ENCODE measurements around the gene KLF4.
A peak's percentile ranks its signal among the peaks of the same experiment; 100 is the strongest.

The KLF4 gene

DNA sequence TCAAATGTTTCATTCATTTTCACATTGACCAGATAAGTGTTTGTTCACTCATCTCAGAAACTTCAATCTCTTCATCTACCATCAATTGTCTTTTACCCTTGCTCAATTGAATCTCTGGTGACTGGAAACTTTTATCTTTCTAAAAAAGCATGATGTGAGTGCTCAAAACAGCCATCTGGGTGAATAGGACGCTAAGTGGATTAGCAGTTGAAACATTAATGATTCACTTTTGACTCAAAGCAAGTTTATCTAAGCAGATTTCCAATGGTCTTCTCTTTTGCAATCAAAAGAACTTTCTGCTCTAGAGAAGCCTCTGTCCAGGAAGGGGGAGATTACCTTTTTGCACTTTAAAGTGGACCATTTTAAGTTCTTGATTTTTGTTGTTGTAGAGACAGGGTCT is 22.2 kb downstream of the KLF4 start:
- no peak for TF ChIP-seq CTCF (IDR thresholded peaks at IDR 0.05; ENCODE audit: low read depth, low read length)

DNA sequence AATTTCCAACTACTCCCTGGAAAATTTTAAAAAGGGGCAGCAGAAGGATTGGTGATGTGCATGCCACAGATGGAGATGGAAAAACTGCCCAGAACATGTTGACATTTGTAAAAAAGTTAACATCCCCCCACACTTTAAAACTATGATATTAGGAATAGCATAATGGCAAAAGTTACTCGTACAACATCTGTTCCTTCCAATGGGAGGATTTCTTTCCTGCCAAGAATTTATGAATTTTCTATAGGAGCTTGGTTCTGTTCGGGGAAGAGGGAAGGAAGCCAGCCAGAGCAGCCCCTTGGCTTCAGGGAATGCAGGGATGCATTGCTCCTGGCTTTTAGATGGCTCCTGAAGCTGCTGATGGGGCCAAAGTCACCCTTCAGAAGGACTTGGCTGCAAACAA is 22.7 kb downstream of the KLF4 start:
- H3K4me3 ChIP-seq (ENCODE audit: low read depth, low read length): no peak overlapping the region
- H3K27me3 ChIP-seq: peaks cover 17% of the 10 kb centered on the region
- TF ChIP-seq CTCF (IDR thresholded peaks at IDR 0.05; ENCODE audit: low read depth, low read length): no peak
- H3K9me3 ChIP-seq: no peaks in the 10 kb centered on the region
- H3K4me1 ChIP-seq: no peaks in the 10 kb centered on the region
- no peaks in the 10 kb centered on the region for H3K36me3 ChIP-seq
- DNase-seq: no peak

More for the DNA sequence above, 22.2 kb downstream of the KLF4 start:
- Histone ChIP-seq H3K4me3 (ENCODE audit: low read depth, low read length) (no peak overlapping the region), H3K36me3 (no peaks in the 10 kb centered on the region), H3K27me3 (peaks cover 17% of the 10 kb centered on the region), H3K4me1 (no peaks in the 10 kb centered on the region), H3K9me3 (no peaks in the 10 kb centered on the region)
- DNase-seq: no peak

- Histone ChIP-seq H3K4me1 (no peaks in the 10 kb centered on the region), H3K36me3 (no peaks in the 10 kb centered on the region), H3K27me3 (peaks cover 17% of the 10 kb centered on the region), H3K4me3 (ENCODE audit: low read depth, low read length) (0 out of 2 replicates have a peak overlapping the region, but pooled peaks have one; percentile 15), H3K9me3 (no peaks in the 10 kb centered on the region)
- peak; percentile 63 for TF ChIP-seq CTCF (IDR thresholded peaks at IDR 0.05; ENCODE audit: low read depth, low read length)
- peak; percentile 65 for DNase-seq
Observed at GRCh38 chr9:107465467-107466451, 23.8 kb downstream of the KLF4 start.

DNA sequence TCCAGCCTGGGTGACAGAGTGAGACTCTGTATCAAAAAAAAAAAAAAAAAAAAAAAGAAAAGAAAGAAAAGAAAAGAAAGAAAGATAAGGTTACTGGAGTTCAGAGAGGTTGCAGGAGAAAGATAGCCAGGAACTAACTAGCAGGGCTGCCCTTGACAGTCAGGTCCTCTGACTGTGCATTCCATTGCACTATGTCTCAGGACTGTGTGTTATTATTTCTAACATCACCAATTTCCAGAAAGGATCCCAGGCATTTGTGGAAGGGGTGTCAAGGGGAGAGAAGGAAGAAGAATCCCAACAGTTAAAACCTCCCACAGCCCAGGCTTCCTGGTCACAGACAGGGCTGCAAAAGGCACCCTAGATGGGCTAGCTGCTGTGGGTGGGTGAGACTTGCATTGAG is 25.1 kb downstream of the KLF4 start:
- H3K4me1 ChIP-seq: no peaks in the 10 kb centered on the region
- TF ChIP-seq CTCF (IDR thresholded peaks at IDR 0.05; ENCODE audit: low read depth, low read length): no peak
- no peak for DNase-seq

DNA sequence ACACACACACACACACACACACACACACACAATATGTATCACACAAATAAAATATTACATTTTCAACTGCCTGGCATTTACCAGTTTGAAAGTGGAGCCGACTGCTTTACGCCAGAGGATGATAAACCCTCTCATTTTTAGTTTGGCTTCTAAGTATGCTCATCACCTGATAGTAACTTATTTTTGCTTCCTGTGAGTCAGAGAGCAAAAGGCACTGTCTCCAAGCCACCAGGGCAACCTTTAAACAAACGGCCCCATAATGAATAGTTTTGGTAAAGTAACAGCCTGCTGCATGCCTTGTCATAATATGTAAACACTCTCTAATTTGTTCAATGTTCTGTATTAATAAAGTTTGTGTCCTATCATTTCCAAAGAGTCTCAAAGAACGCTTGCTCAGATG is 26.9 kb downstream of the KLF4 start:
- Histone ChIP-seq H3K9me3 (no peaks in the 10 kb centered on the region), H3K27me3 (peaks cover 17% of the 10 kb centered on the region), H3K4me1 (no peaks in the 10 kb centered on the region), H3K36me3 (no peaks in the 10 kb centered on the region), H3K4me3 (ENCODE audit: low read depth, low read length) (no peak overlapping the region)
- TF ChIP-seq CTCF (IDR thresholded peaks at IDR 0.05; ENCODE audit: low read depth, low read length): no peak
- no peak for DNase-seq

More for the DNA sequence above, 25.1 kb downstream of the KLF4 start:
- no peak overlapping the region for H3K4me3 ChIP-seq (ENCODE audit: low read depth, low read length)
- H3K27me3 ChIP-seq: peaks cover 17% of the 10 kb centered on the region
- no peaks in the 10 kb centered on the region for H3K36me3 ChIP-seq
- no peaks in the 10 kb centered on the region for H3K9me3 ChIP-seq
